Sigmoid colon (tissue), 7 donors: ENCODE results near the gene TWF1. TPM values are rescaled to one million over a fixed set of nuclear protein-coding genes. Genes with fewer than 3 reads are reported as not detected.

Experiments
- DNase-seq: peaks from one replicate; pipeline ENCODE4 v3.0.0-alpha.2; 2019
- H3K27ac ChIP-seq, 4 donors: fragments of 200-600 bp; sonication (generic); one replicate each; pipeline ENCODE4 v1.5.1; 2016 to 2019; ENCODE audit warnings: mild to moderate bottlenecking in 1 of 4
- H3K27me3 ChIP-seq, 3 donors: fragments of 200-600 bp; sonication (generic); one replicate each; pipeline ENCODE4 v1.5.1; 2019; ENCODE audit warnings: mild to moderate bottlenecking in 1 of 3
- H3K36me3 ChIP-seq, 4 donors: fragments of 200-600 bp; sonication (generic); one replicate each; pipeline ENCODE4 v1.5.1; 2016 to 2019
- H3K4me1 ChIP-seq, 4 donors: fragments of 200-600 bp; sonication (generic); one replicate each; pipeline ENCODE4 v1.5.1; 2017 to 2019
- H3K4me3 ChIP-seq, 4 donors: fragments of 200-600 bp; sonication (generic); one replicate each; pipeline ENCODE4 v1.5.1; 2017 to 2019; ENCODE audit warnings: mild to moderate bottlenecking in 2 of 4, moderate library complexity in 1 of 4
- H3K9me3 ChIP-seq, 4 donors: fragments of 200-600 bp in 3 of 4; sonication (generic) in 3 of 4; one replicate each; pipeline versions ENCODE4 v1.5.1 to v1.6.1; 2013 to 2019
- EP300 ChIP-seq, 4 donors: sonication (generic); formaldehyde crosslinking; IDR thresholded peaks; one replicate each; pipeline ENCODE4 v1.6.1; 2017; ENCODE audit warnings: antibody characterized with exemption in 4 of 4
- POLR2A ChIP-seq, 2 donors: fragments of 450-650 bp; IDR thresholded peaks; one replicate each; pipeline ENCODE4 v1.6.1; 2016; ENCODE audit warnings: antibody characterized with exemption in 2 of 2, mild to moderate bottlenecking in 2 of 2, moderate library complexity in 2 of 2
- POLR2AphosphoS5 ChIP-seq, 4 donors: sonication (generic); formaldehyde crosslinking; IDR thresholded peaks; one replicate each; pipeline ENCODE4 v1.6.1; 2017; ENCODE audit warnings: antibody characterized with exemption in 4 of 4
- WGBS, 2 donors: extraction: QIAGEN DNeasy Blood & Tissue Kit; methylation state at CpG; one replicate each; pipeline ENCODE4 v1.1.7; 2013; 5-methylcytosine and 5-hydroxymethylcytosine counted together
- intact Hi-C: fragments of 100-400 bp; cut with DNase I; formaldehyde crosslinking; loops from one replicate; pipeline ENCODE4 v1.15.1; 2023
- polyA plus RNA-seq, 3 donors: library from polyadenylated mRNA; stranded (reverse); fragments of 200-250 nt; gene quantifications; one replicate each; pipeline ENCODE4 v1.2.3, GENCODE V29; 2013
- total RNA-seq, 4 donors: library from RNA; depleted of rRNA; stranded (reverse); fragments of >200 nt; gene quantifications; one replicate each; pipeline ENCODE4 v1.1.0, GENCODE V29; 2016
- TF ChIP-seq, protein P1 (sequence below), 4 experiments: fragments of 450-650 bp in 3 of 4; fragments of 200-600 bp in 1 of 4; IDR thresholded peaks; one replicate each; pipeline ENCODE4 v1.5.1; 2016 to 2019; ENCODE audit warnings: antibody characterized with exemption in 4 of 4, mild to moderate bottlenecking in 3 of 4, moderate library complexity in 2 of 4
- donor health status: healthy with polysubstance abuse.
- donor health status: Bipolar disorder and iron deficiency.
- donor health status: healthy.

TWF1 gene
- total and polyA plus RNA-seq, 7 donors = 63.8 to 168 (median 104) TPM

DNA sequence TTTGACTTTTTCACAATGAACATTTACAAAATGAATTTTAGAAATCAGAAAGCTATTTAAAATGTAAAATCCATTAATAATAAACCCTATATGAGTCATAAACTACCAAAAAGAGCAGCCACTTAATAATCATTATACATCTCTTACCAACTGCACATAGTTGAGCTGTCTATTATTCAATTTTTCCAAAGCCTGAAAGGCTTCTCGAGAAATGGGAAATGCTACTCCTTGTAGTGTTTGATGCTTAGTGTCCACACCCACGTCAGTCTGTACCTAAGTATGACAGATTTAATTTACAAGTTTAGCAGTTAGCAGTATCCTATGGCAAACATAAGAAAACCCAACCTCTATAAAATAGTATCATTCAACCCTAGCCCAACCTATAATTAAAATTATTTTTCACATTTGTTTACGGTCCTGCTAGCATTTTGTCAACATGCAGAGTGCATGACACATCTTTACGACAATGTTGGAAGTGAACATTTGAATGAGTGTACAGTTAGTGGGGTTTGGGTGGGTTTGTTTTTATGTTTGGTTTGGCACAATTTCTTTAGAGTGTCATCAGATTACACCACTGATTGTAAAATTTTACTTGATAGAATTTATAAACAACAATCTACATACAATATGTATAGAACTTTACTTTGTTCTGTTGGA lies 8.4 kb downstream of the TWF1 start:
- no peak overlapping the region for H3K27ac ChIP-seq
- H3K4me1 ChIP-seq = peaks cover 0 to under 1% (median under 1%) of the 10 kb centered on the region in 4 donors
- H3K36me3 ChIP-seq = peaks cover 0 to 84% (median 46%) of the 10 kb centered on the region in 4 donors
- no peak overlapping the region for H3K4me3 ChIP-seq
- 60 to 82% methylated on average over 4 of the region's 4 CpGs for WGBS, 2 donors
- no peaks in the 10 kb centered on the region for H3K9me3 ChIP-seq
- intact Hi-C loops = no loop called here
- H3K27me3 ChIP-seq = no peaks in the 10 kb centered on the region
- no peak for DNase-seq
- TF ChIP-seq POLR2AphosphoS5 (IDR thresholded peaks at IDR 0.05) = no peak
- no peak for TF ChIP-seq POLR2A (IDR thresholded peaks at IDR 0.05)
- TF ChIP-seq, protein P1, sequence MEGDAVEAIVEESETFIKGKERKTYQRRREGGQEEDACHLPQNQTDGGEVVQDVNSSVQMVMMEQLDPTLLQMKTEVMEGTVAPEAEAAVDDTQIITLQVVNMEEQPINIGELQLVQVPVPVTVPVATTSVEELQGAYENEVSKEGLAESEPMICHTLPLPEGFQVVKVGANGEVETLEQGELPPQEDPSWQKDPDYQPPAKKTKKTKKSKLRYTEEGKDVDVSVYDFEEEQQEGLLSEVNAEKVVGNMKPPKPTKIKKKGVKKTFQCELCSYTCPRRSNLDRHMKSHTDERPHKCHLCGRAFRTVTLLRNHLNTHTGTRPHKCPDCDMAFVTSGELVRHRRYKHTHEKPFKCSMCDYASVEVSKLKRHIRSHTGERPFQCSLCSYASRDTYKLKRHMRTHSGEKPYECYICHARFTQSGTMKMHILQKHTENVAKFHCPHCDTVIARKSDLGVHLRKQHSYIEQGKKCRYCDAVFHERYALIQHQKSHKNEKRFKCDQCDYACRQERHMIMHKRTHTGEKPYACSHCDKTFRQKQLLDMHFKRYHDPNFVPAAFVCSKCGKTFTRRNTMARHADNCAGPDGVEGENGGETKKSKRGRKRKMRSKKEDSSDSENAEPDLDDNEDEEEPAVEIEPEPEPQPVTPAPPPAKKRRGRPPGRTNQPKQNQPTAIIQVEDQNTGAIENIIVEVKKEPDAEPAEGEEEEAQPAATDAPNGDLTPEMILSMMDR (IDR thresholded peaks at IDR 0.05) = no peak
- TF ChIP-seq EP300 (IDR thresholded peaks at IDR 0.05) = no peak

DNA sequence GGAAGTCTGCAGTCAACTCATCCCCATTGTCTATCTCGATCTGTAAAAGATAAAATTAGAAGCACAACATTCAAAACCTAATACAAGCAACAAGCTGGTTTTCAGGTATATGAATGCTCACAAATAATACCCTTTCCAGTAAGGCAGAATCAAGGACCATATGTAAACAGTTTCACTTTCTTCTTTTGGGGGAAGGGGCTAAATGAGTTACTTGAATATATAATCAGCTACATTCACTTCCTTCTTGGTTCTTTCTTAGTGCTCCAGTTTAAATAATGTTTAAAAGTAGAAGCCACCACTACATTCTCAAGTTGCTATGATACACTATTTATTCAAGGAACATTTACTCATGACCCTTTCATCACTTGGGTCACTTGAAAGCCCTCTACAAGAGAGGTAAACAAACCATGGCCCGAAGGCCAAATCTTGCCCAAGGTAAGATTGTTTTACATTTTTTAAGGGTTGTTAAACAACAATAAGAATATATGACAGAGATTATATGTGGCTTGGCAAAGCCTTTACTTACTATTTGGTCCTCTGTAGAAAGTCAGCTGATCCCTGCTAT lies 10.3 kb downstream of the TWF1 start:
- peaks cover 0 to 71% (median 37%) of the 10 kb centered on the region in 4 donors for H3K36me3 ChIP-seq
- WGBS, 2 donors = 50 to 68% methylated on average over 2 of the region's 2 CpGs
- intact Hi-C loops = no loop called here

DNA sequence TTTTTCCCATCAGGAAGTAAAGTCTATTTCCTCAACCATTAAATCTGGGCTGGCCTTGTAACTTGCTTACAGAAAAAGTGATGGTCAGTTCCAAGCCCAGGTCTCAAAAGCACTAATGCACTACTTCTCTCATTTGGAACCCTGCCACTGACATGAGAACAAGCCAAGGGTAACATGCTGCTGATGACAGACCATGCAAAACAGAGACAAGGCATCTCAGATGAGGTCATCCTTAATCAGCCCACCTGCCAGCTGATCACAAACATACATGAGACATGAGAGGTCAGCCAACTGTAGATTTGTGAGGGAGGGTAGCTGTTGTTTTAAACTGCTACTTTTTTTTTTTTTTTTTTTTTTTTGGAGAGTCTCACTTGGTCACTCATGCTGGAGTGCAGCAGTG lies 16.2 kb downstream of the TWF1 start:
- no peaks in the 10 kb centered on the region for H3K4me1 ChIP-seq
- H3K27me3 ChIP-seq = no peaks in the 10 kb centered on the region
- TF ChIP-seq, protein P1 (IDR thresholded peaks at IDR 0.05) = no peak
- TF ChIP-seq POLR2A (IDR thresholded peaks at IDR 0.05) (no peak), EP300 (IDR thresholded peaks at IDR 0.05) (no peak), POLR2AphosphoS5 (IDR thresholded peaks at IDR 0.05) (no peak)
- H3K4me3 ChIP-seq = no peak overlapping the region
- H3K36me3 ChIP-seq = peaks cover 0 to 44% (median 9%) of the 10 kb centered on the region in 4 donors
- no peaks in the 10 kb centered on the region for H3K9me3 ChIP-seq
- intact Hi-C loops = no loop called here
- H3K27ac ChIP-seq = no peak overlapping the region
- DNase-seq = no peak

More for the DNA sequence above, 10.3 kb downstream of the TWF1 start:
- H3K27me3 ChIP-seq = no peaks in the 10 kb centered on the region
- no peak overlapping the region for H3K4me3 ChIP-seq
- no peak for DNase-seq
- TF ChIP-seq POLR2A (IDR thresholded peaks at IDR 0.05) = no peak
- TF ChIP-seq, protein P1 (IDR thresholded peaks at IDR 0.05) = no peak
- no peaks in the 10 kb centered on the region for H3K4me1 ChIP-seq
- H3K27ac ChIP-seq = no peak overlapping the region
- H3K9me3 ChIP-seq = no peaks in the 10 kb centered on the region

DNA sequence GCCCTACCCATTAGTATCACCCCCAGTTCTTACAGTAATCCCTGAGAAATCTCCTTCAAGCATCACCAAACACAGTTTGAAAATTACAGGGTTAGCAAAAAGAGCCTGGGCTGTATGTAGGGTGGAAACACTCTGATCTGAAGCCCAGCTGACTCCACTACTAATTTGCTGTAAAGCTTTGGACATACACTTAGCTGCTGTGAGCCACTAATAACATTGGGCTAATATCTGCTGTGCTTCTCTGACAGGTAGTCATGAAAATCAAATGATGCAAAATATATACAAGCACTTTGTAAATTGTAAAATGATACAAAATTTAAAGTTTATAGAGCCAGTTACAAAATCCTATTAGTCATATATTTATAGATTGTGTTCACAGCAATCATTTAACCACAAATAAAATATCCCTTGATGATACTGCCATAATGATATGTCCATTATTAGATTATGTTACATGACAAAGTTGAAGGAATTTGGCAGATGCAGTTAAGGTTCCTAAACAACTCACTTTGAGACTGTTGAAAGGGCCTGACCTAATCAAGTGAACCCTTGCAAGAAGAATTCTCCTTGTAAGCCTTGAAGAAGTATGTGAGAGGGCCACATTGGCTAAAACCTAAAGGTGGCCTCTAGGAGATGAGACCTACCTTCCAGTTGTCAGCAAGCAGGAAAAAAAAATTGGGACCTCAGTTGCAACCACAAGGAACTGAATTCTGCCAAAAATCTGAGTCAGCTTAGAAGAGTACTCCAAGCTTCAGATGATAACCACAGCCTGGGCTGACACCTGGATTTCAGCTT lies 19.0 kb downstream of the TWF1 start:
- no peak overlapping the region for H3K27ac ChIP-seq
- H3K36me3 ChIP-seq = peaks cover 0 to 60% (median 24%) of the 10 kb centered on the region in 4 donors
- no peak for DNase-seq
- H3K4me3 ChIP-seq = no peak overlapping the region
- H3K9me3 ChIP-seq = no peaks in the 10 kb centered on the region
- no peaks in the 10 kb centered on the region for H3K27me3 ChIP-seq
- no peaks in the 10 kb centered on the region for H3K4me1 ChIP-seq
- TF ChIP-seq, protein P1 (IDR thresholded peaks at IDR 0.05) = no peak
- TF ChIP-seq EP300 (IDR thresholded peaks at IDR 0.05) (no peak), POLR2AphosphoS5 (IDR thresholded peaks at IDR 0.05) (no peak), POLR2A (IDR thresholded peaks at IDR 0.05) (no peak)
- intact Hi-C loops = no loop called here
